Heart right ventricle (tissue), 16 donors: ENCODE data around the gene RUFY3. TPM values are rescaled to one million over a fixed set of nuclear protein-coding genes. Genes with fewer than 3 reads are reported as not detected.

Source experiments
- ATAC-seq, 8 donors: fragments of 200-7000 bp; cut with Tn5 transposase; one replicate each; pipeline ENCODE4 v1.9.1; 2020; ENCODE audit warnings: mild to moderate bottlenecking in 8 of 8, moderate library complexity in 8 of 8, moderate number of reproducible peaks in 1 of 8
- DNase-seq, 2 donors: peaks; one replicate each; pipeline ENCODE4 v3.0.0-alpha.2; 2020
- H3K27ac ChIP-seq, 10 donors: fragments of 200-600 bp; sonication (generic) in 2 of 10; one replicate each; pipeline versions ENCODE4 v1.5.0 to v1.8.0; 2020 to 2022; ENCODE audit warnings: mild to moderate bottlenecking in 3 of 10
- H3K27me3 ChIP-seq, 7 donors: fragments of 200-600 bp; one replicate each; pipeline ENCODE4 v1.8.0; 2021 to 2022; ENCODE audit warnings: mild to moderate bottlenecking in 2 of 7
- H3K36me3 ChIP-seq, 9 donors: fragments of 200-600 bp; sonication (generic) in 1 of 9; one replicate each; pipeline versions ENCODE4 v1.5.0 to v1.8.0; 2020 to 2022; ENCODE audit warnings: mild to moderate bottlenecking in 2 of 9
- H3K4me1 ChIP-seq, 9 donors: fragments of 200-600 bp; sonication (generic) in 1 of 9; one replicate each; pipeline versions ENCODE4 v1.5.0 to v1.8.0; 2020 to 2022; ENCODE audit warnings: mild to moderate bottlenecking in 4 of 9
- H3K4me3 ChIP-seq, 10 donors: fragments of 200-600 bp; sonication (generic) in 2 of 10; one replicate each; pipeline versions ENCODE4 v1.5.0 to v1.8.0; 2020 to 2022; ENCODE audit warnings: mild to moderate bottlenecking in 7 of 10, moderate library complexity in 2 of 10
- H3K9me3 ChIP-seq, 11 donors: fragments of 200-600 bp in 10 of 11; sonication (generic) in 2 of 11; one replicate each; pipeline versions ENCODE4 v1.5.0 to v1.8.0; 2013 to 2022; ENCODE audit warnings: mild to moderate bottlenecking in 2 of 11, control low read depth in 1 of 11, moderate library complexity in 1 of 11
- CTCF ChIP-seq, 9 donors: fragments of 200-600 bp; sonication (generic) in 2 of 9; IDR thresholded peaks; one replicate each; pipeline versions ENCODE4 v1.5.0 to v1.8.0; 2021 to 2022; ENCODE audit warnings: antibody characterized with exemption in 9 of 9, mild to moderate bottlenecking in 5 of 9, moderate library complexity in 1 of 9
- WGBS, 2 donors: extraction: QIAGEN DNeasy Blood & Tissue Kit; methylation state at CpG; one replicate each; pipeline ENCODE4 v1.1.7; 2013; ENCODE audit warnings: inconsistent platforms in 1 of 2; 5-methylcytosine and 5-hydroxymethylcytosine counted together
- intact Hi-C, 10 donors: fragments of 100-400 bp; cut with DNase I; formaldehyde crosslinking; loops; one replicate each; pipeline versions ENCODE4 v1.11.1 to v1.14.2; 2022
- polyA plus RNA-seq, 2 donors: library from polyadenylated mRNA; stranded (reverse); fragments of 200-250 nt; gene quantifications; one replicate each; pipeline ENCODE4 v1.2.3, GENCODE V29; 2013
- total RNA-seq, 10 donors: library from RNA; stranded (reverse); fragmentation: NEBNext Ultra II Directional in 3 of 10; extraction: Animal tissue kit (Norgen Biotek cat#: 25700) in 3 of 10; gene quantifications; one replicate each; pipeline versions ENCODE4 v1.2.1 to v1.2.4, GENCODE V29; 2021 to 2023
- donor health status: Arrhythmogenic right ventricular cardiomyopathy.
- donor health status: ischemic (EF 13 %, LVEDD 7.1; RV severe dilation, severe dysfunction).
- donor health status: healthy with polysubstance abuse.
- donor health status: DM: no; HTN: yes; CAD: no.
- donor health status: DM: no; HTN: no; CAD: no.
- donor health status: ischemic (EF 25% LVEDD 6.9; RV normal size, moderate dysfunction).
- donor health status: ischemic (EF 25% LVEDD 5.7; RV mildly dilated, moderate dysfunction).
- donor health status: healthy.
- donor health status: DM: yes; HTN: yes; CAD: no.
- donor health status: Ischemic cardiomyopathy.
- donor health status: ischemic (EF 35%, LVEDD 5.7; RV mildly dilated, moderate dysfunction).
- donor health status: nonischemic (EF 11% LVEDD 7.7; RV severe dilation, severe dysfunction).
- donor health status: DM: yes; HTN: yes; CAD: no.
- donor health status: PGD.
- donor health status: ischemic (EF 29% LVEDD 5.4; RV normal size, mild dysfunction).
- donor health status: nonischemic (EF 23%, LVEDD 6.1; RV moderate dilation, normal function).

Gene RUFY3
- total and polyA plus RNA-seq, 12 donors = 13.2 to 28.7 (median 21.7) TPM

GRCh38 chr4:70739496-70740337 lies 18.0 kb downstream of the RUFY3 start:
- ATAC-seq = no peak
- WGBS, 2 donors = 80 to 89% methylated on average over 6 of the region's 6 CpGs
- peaks cover 3 to 61% (median 35%) of the 10 kb centered on the region in 9 donors for H3K4me1 ChIP-seq

GRCh38 chr4:70741867-70742658 lies 20.3 kb downstream of the RUFY3 start:
- 81 to 86% methylated on average over 5 of the region's 5 CpGs for WGBS, 2 donors
- peaks cover 0 to 41% (median 23%) of the 10 kb centered on the region in 9 donors for H3K4me1 ChIP-seq
- DNase-seq (no peak), ATAC-seq (no peak)
- no peaks in the 10 kb centered on the region for H3K9me3 ChIP-seq
- H3K4me3 ChIP-seq = no peak overlapping the region
- no peaks in the 10 kb centered on the region for H3K27me3 ChIP-seq
- TF ChIP-seq CTCF (IDR thresholded peaks at IDR 0.05) = no peak
- no peak overlapping the region for H3K27ac ChIP-seq
- intact Hi-C loops = no loop called here
- peaks cover 0 to 8% (median 0%) of the 10 kb centered on the region in 9 donors for H3K36me3 ChIP-seq

More at GRCh38 chr4:70739496-70740337, 18.0 kb downstream of the RUFY3 start:
- H3K27ac ChIP-seq = no peak overlapping the region
- intact Hi-C loops = no loop called here
- no peaks in the 10 kb centered on the region for H3K27me3 ChIP-seq
- TF ChIP-seq CTCF (IDR thresholded peaks at IDR 0.05) = no peak
- H3K4me3 ChIP-seq = no peak overlapping the region
- DNase-seq = no peak
- H3K36me3 ChIP-seq = peaks cover 0 to 5% (median 0%) of the 10 kb centered on the region in 9 donors
- H3K9me3 ChIP-seq = no peaks in the 10 kb centered on the region

GRCh38 chr4:70743731-70744130 lies 22.0 kb downstream of the RUFY3 start:
- no peaks in the 10 kb centered on the region for H3K27me3 ChIP-seq
- 89 to 94% methylated on average over 1 of the region's 1 CpG for WGBS, 2 donors
- peaks cover 0 to 8% (median 0%) of the 10 kb centered on the region in 9 donors for H3K36me3 ChIP-seq
- intact Hi-C loops = no loop called here
- no peaks in the 10 kb centered on the region for H3K9me3 ChIP-seq
- no peak for ATAC-seq
- no peak for TF ChIP-seq CTCF (IDR thresholded peaks at IDR 0.05)
- H3K4me1 ChIP-seq = peaks cover 0 to 48% (median 22%) of the 10 kb centered on the region in 9 donors
- H3K4me3 ChIP-seq = no peak overlapping the region
- no peak overlapping the region for H3K27ac ChIP-seq
- DNase-seq = no peak

- ATAC-seq (no peak), DNase-seq (no peak)
- Histone ChIP-seq H3K9me3 (no peaks in the 10 kb centered on the region), H3K36me3 (peaks cover 0 to 8% (median 0%) of the 10 kb centered on the region in 9 donors), H3K27ac (no peak overlapping the region), H3K4me1 (peaks cover 0 to 31% (median 11%) of the 10 kb centered on the region in 9 donors), H3K4me3 (no peak overlapping the region), H3K27me3 (no peaks in the 10 kb centered on the region)
- 94 to 95% methylated on average over 9 of the region's 9 CpGs for WGBS, 2 donors
- TF ChIP-seq CTCF (IDR thresholded peaks at IDR 0.05) = no peak
- intact Hi-C loops = no loop called here
Measured at GRCh38 chr4:70746179-70746839, 24.5 kb downstream of the RUFY3 start.
